Naive thymus-derived CD4-positive, alpha-beta T cell (primary cell): ENCODE results near the gene SOS1. TPM values are rescaled to one million over a fixed set of nuclear protein-coding genes. Genes with fewer than 3 reads are reported as not detected.

Experiments
- ATAC-seq: fragments of 150-1000 bp; cut with Tn5 transposase; 2 replicates; pipeline ENCODE4 v1.10.0; 2021; ENCODE audit warnings: mild to moderate bottlenecking, moderate library complexity
- CTCF ChIA-PET: fragments of 350-600 bp; sonication (Branson Sonifier 250); formaldehyde crosslinking; loops from one replicate; lab custom pipeline; 2021; ENCODE audit warnings: antibody characterized with exemption; lab: Charles Lee
- POLR2A ChIA-PET: fragments of 350-600 bp; sonication (Branson Sonifier 250); formaldehyde crosslinking; loops from one replicate; lab custom pipeline; 2021; ENCODE audit warnings: antibody characterized with exemption, inconsistent platforms; lab: Charles Lee
- DNase-seq, 9 donors: peaks; one replicate each; pipeline versions ENCODE4 v3.0.0 to v3.0.0-alpha.2; 2020 to 2022; ENCODE audit warnings: mixed read lengths in 1 of 9
- H3K27ac ChIP-seq: one replicate; pipeline ENCODE4 v1.7.0; 2013; ENCODE audit warnings: mild to moderate bottlenecking, low read depth, low read length, moderate library complexity
- H3K27me3 ChIP-seq, 2 donors: one replicate each; pipeline ENCODE4 v1.7.0; 2013; ENCODE audit warnings: low read length in 2 of 2, mild to moderate bottlenecking in 2 of 2, moderate library complexity in 2 of 2; ENCODE audit not compliant: control insufficient read depth in 2 of 2, insufficient read depth in 2 of 2
- H3K36me3 ChIP-seq, 3 experiments: 1 replicate in 2 of 3; 2 replicates in 1 of 3; pipeline ENCODE4 v1.7.0; 2013; ENCODE audit warnings: low read length in 3 of 3, mild to moderate bottlenecking in 3 of 3, moderate library complexity in 1 of 3; ENCODE audit not compliant: insufficient read depth in 3 of 3, control insufficient read depth in 2 of 3
- H3K4me1 ChIP-seq, 2 donors: one replicate each; pipeline ENCODE4 v1.7.0; 2013; ENCODE audit warnings: low read length in 2 of 2, mild to moderate bottlenecking in 2 of 2, moderate library complexity in 1 of 2; ENCODE audit not compliant: control insufficient read depth in 2 of 2, insufficient read depth in 2 of 2
- H3K4me3 ChIP-seq: 2 replicates; pipeline ENCODE4 v1.7.0; 2013; ENCODE audit warnings: mild to moderate bottlenecking, low read length
- H3K9me3 ChIP-seq, 3 experiments: 1 replicate in 2 of 3; 2 replicates in 1 of 3; pipeline ENCODE4 v1.7.0; 2013; ENCODE audit warnings: low read length in 3 of 3; ENCODE audit not compliant: control insufficient read depth in 2 of 3
- H3K27ac Mint-ChIP-seq, 9 donors: one replicate each; pipeline ENCODE4 v1.8.0; 2020 to 2022; ENCODE audit warnings: mixed read lengths in 9 of 9, mild to moderate bottlenecking in 8 of 9, moderate library complexity in 5 of 9, inconsistent platforms in 2 of 9
- H3K27me3 Mint-ChIP-seq, 5 donors: one replicate each; pipeline ENCODE4 v1.8.0; 2021 to 2022; ENCODE audit warnings: mixed read lengths in 5 of 5, mild to moderate bottlenecking in 1 of 5
- H3K36me3 Mint-ChIP-seq, 5 donors: one replicate each; pipeline ENCODE4 v1.8.0; 2020 to 2022; ENCODE audit warnings: mixed read lengths in 5 of 5, mild to moderate bottlenecking in 3 of 5, inconsistent platforms in 1 of 5
- H3K4me1 Mint-ChIP-seq, 7 donors: one replicate each; pipeline ENCODE4 v1.8.0; 2020 to 2022; ENCODE audit warnings: mixed read lengths in 7 of 7, mild to moderate bottlenecking in 3 of 7, inconsistent platforms in 1 of 7
- H3K4me3 Mint-ChIP-seq, 10 donors: one replicate each; pipeline ENCODE4 v1.8.0; 2020 to 2022; ENCODE audit warnings: mild to moderate bottlenecking in 10 of 10, mixed read lengths in 10 of 10, moderate library complexity in 6 of 10, inconsistent platforms in 2 of 10
- H3K9me3 Mint-ChIP-seq, 11 donors: one replicate each; pipeline ENCODE4 v1.8.0; 2020 to 2022; ENCODE audit warnings: mixed read lengths in 11 of 11, mild to moderate bottlenecking in 4 of 11, inconsistent platforms in 1 of 11, moderate library complexity in 1 of 11
- intact Hi-C, 2 donors: fragments of 100-400 bp; cut with micrococcal nuclease; formaldehyde crosslinking; loops; one replicate each; pipeline ENCODE4 v1.15.1; 2023
- polyA plus RNA-seq, 2 donors: library from polyadenylated mRNA; unstranded; fragments of 300-500 nt; fragmentation: Illumina TruSeq; gene quantifications; one replicate each; pipeline ENCODE4 v1.2.3, GENCODE V29; 2021
- total RNA-seq, 6 experiments: library from RNA in 5 of 6; stranded (reverse) in 5 of 6; gene quantifications; 1 replicate in 5 of 6; 2 replicates in 1 of 6; pipeline ENCODE4 v1.2.3 and lab custom pipeline; 2021 to 2026

SOS1 gene
- total and polyA plus RNA-seq, 7 experiments from 2014 or later: 6.3 to 323 (median 34.8) TPM

- no peak overlapping the region for H3K27ac ChIP-seq
- Mint-ChIP-seq H3K27me3 (peaks cover 0 to 11% (median 0%) of the 10 kb centered on the region in 5 donors), H3K27ac (no peak overlapping the region), H3K4me3 (no peak overlapping the region), H3K36me3 (no peaks in the 10 kb centered on the region), H3K9me3 (no peaks in the 10 kb centered on the region), H3K4me1 (peaks cover 0 to 3% (median 0%) of the 10 kb centered on the region in 7 donors)
- H3K4me3 ChIP-seq: no peak overlapping the region
- no peaks in the 10 kb centered on the region for H3K4me1 ChIP-seq
- POLR2A ChIA-PET: no interaction called here
- H3K9me3 ChIP-seq: no peaks in the 10 kb centered on the region
- no peak for ATAC-seq
- H3K36me3 ChIP-seq: no peaks in the 10 kb centered on the region
- intact Hi-C loops: loop anchor here in 1 of 2 donors (5.0 kb wide), 1 partner anchor 174 kb away; the partner anchor contains the start of gene SOS1
- no peak for DNase-seq
- H3K27me3 ChIP-seq: no peaks in the 10 kb centered on the region
- CTCF ChIA-PET: interaction anchor here (0.7 to 5.7 kb wide), 3 partner anchors 11 to 280 kb away, joined by 3 to 78 read pairs (median 4); no protein-coding TSS in a partner anchor
Observed at GRCh38 chr2:38948387-38948882, 172.4 kb downstream of the SOS1 start.

DNA sequence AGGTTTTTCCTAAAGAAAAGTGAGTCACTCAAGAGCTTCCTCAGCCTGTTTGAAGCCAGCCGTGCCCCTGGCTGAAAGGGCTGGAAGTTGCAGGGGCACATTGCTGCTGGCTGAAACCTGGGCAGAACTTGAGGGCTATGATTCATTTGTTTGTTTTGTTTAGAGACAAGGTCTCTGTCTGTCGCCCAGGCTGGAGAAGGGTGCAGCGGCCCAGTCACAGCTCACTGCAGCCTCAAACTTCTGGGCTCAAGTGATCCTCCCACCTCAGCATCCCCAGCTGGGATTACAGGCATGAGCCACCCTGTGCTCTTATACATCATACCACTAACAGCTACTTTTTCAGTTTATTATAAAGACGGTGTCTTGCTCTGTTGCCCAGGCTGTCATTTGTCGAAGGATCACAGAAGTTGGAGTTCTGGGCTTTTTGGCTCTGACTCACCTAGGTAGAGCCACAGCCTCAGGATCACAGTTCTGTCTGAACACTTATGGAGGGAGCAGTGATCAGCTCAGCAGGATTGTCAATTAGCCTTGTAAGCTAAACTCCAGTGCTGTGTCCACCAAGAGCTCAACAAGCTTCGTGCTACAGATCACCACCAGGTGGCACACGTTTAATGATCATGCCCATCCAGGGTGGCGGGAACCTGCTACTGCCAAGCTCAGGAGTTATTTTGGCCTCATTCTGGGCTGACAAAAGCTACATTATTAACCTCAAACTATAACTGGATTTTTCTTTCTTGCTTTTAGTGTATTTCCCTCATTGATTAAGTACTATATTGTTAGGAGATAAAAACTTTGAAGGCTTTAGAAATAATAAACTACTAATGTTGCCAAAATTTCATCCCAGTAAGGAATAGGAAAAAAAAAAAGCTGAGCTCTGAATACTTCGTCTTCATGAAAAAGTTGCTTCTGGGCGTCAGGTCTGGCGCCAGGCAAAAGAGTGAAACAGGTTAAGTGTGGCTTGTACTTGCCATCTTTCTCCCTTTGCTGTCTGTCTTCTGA, 173.3 kb downstream of the SOS1 start:
- ATAC-seq (peak; percentile 67), DNase-seq (peak; percentile 8 to 57 (median 35))
- H3K36me3 Mint-ChIP-seq: no peaks in the 10 kb centered on the region
- no peaks in the 10 kb centered on the region for H3K9me3 Mint-ChIP-seq
- ChIA-PET POLR2A (no interaction called here), CTCF (interaction anchor here (0.6 to 5.7 kb wide), 10 partner anchors 8 to 296 kb away, joined by 3 to 78 read pairs (median 4); partner anchors contain the start of gene CDKL4)
- H3K4me3 Mint-ChIP-seq: no peak overlapping the region
- intact Hi-C loops: loop anchor here (1.0 to 5.0 kb wide), 4 partner anchors 112 to 366 kb away; partner anchors contain the start of gene SOS1 (in 1 of the 2)
- Histone ChIP-seq H3K27ac (no peak overlapping the region), H3K4me1 (no peaks in the 10 kb centered on the region), H3K4me3 (no peak overlapping the region), H3K27me3 (no peaks in the 10 kb centered on the region), H3K36me3 (no peaks in the 10 kb centered on the region), H3K9me3 (no peaks in the 10 kb centered on the region)
- H3K27ac Mint-ChIP-seq: peak overlapping the region in 1 of 9 donors; percentile 13
- H3K4me1 Mint-ChIP-seq: peaks cover 0 to 3% (median 0%) of the 10 kb centered on the region in 7 donors
- H3K27me3 Mint-ChIP-seq: peaks cover 0 to 6% (median 0%) of the 10 kb centered on the region in 5 donors

DNA sequence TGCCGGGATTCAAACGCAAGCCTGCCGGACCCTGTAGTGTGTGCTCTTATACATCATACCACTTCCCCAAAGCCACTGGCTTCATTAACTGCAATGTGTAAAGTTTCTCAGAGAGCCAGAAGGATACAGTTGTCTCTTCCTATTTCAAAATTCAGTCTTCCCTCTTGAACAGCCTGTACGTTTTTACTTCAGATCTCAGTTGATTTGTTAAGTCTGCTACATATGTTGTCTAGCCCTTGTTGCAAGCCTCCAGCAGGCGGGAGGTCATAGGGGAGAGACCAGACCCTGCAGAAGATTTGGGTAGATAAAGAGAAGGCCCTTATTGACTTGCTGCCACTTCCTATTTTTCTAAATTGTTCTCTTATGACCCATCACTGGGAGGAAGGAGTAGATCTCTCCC, 174.9 kb downstream of the SOS1 start:
- Histone ChIP-seq H3K27ac (no peak overlapping the region), H3K36me3 (no peaks in the 10 kb centered on the region), H3K9me3 (no peaks in the 10 kb centered on the region), H3K4me1 (no peaks in the 10 kb centered on the region), H3K27me3 (no peaks in the 10 kb centered on the region), H3K4me3 (no peak overlapping the region)
- no peak overlapping the region for H3K27ac Mint-ChIP-seq
- H3K36me3 Mint-ChIP-seq: no peaks in the 10 kb centered on the region
- CTCF ChIA-PET: interaction anchor here (1.4 to 5.7 kb wide), 2 partner anchors 10 to 283 kb away, joined by 6 to 78 read pairs; no protein-coding TSS in a partner anchor
- intact Hi-C loops: loop anchor here in 1 of 2 donors (5.0 kb wide), 1 partner anchor 176 kb away; the partner anchor contains the start of gene SOS1
- no peak for DNase-seq
- H3K9me3 Mint-ChIP-seq: no peaks in the 10 kb centered on the region
- no peak overlapping the region for H3K4me3 Mint-ChIP-seq
- peaks cover 0 to 3% (median 0%) of the 10 kb centered on the region in 7 donors for H3K4me1 Mint-ChIP-seq
- H3K27me3 Mint-ChIP-seq: peaks cover 0 to 3% (median 0%) of the 10 kb centered on the region in 5 donors
- no peak for ATAC-seq
- POLR2A ChIA-PET: no interaction called here

DNA sequence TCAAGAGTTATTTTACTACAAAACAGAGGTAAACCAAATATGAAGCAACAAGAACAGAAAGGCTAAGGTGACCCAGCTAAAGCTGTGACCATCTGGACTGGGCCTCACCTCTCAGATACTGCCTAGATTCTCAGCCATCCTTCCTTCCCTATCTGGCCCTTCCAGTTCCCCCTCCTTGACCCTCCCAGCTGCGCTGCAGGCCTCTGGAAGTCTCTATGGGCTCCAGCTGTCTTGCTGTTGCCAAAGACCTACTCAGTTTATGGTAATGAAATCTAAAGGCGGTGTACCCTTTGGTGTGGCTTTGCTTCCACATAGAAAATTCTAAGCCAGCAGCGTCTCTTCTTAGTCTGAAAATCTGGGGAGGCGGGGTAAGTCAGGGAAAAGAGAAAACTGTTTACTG, 175.5 kb downstream of the SOS1 start:
- Histone ChIP-seq H3K4me1 (no peaks in the 10 kb centered on the region), H3K9me3 (no peaks in the 10 kb centered on the region), H3K27ac (no peak overlapping the region), H3K27me3 (no peaks in the 10 kb centered on the region), H3K36me3 (no peaks in the 10 kb centered on the region), H3K4me3 (no peak overlapping the region)
- Mint-ChIP-seq H3K27me3 (peaks cover 0 to 7% (median 0%) of the 10 kb centered on the region in 5 donors), H3K4me3 (no peak overlapping the region), H3K36me3 (no peaks in the 10 kb centered on the region), H3K4me1 (peaks cover 0 to 3% (median 0%) of the 10 kb centered on the region in 7 donors), H3K9me3 (peaks cover 0 to under 1% (median 0%) of the 10 kb centered on the region in 11 donors), H3K27ac (no peak overlapping the region)
- ChIA-PET CTCF (interaction anchor here (5.7 kb wide), 1 partner anchor 283 kb away, joined by 78 read pairs; no protein-coding TSS in a partner anchor), POLR2A (no interaction called here)
- DNase-seq (no peak), ATAC-seq (no peak)
- intact Hi-C loops: loop anchor here in 1 of 2 donors (5.0 kb wide), 1 partner anchor 177 kb away; the partner anchor contains the start of gene SOS1

GRCh38 chr2:38943784-38944183, 177.1 kb downstream of the SOS1 start:
- no peak overlapping the region for H3K27ac ChIP-seq
- H3K27me3 ChIP-seq: no peaks in the 10 kb centered on the region
- no peaks in the 10 kb centered on the region for H3K4me1 ChIP-seq
- H3K27me3 Mint-ChIP-seq: peaks cover 0 to 9% (median 0%) of the 10 kb centered on the region in 5 donors
- no peaks in the 10 kb centered on the region for H3K36me3 ChIP-seq
- ChIA-PET POLR2A (no interaction called here), CTCF (interaction anchor here (1.6 kb wide), 1 partner anchor 286 kb away, joined by 7 read pairs; no protein-coding TSS in a partner anchor)
- H3K9me3 Mint-ChIP-seq: peaks cover 0 to 2% (median 0%) of the 10 kb centered on the region in 11 donors
- H3K4me3 ChIP-seq: no peak overlapping the region
- no peak overlapping the region for H3K4me3 Mint-ChIP-seq
- no peak for DNase-seq
- intact Hi-C loops: no loop called here
- ATAC-seq: no peak
- H3K27ac Mint-ChIP-seq: no peak overlapping the region
- H3K36me3 Mint-ChIP-seq: no peaks in the 10 kb centered on the region
- H3K4me1 Mint-ChIP-seq: peaks cover 0 to 2% (median 0%) of the 10 kb centered on the region in 7 donors
- no peaks in the 10 kb centered on the region for H3K9me3 ChIP-seq

DNA sequence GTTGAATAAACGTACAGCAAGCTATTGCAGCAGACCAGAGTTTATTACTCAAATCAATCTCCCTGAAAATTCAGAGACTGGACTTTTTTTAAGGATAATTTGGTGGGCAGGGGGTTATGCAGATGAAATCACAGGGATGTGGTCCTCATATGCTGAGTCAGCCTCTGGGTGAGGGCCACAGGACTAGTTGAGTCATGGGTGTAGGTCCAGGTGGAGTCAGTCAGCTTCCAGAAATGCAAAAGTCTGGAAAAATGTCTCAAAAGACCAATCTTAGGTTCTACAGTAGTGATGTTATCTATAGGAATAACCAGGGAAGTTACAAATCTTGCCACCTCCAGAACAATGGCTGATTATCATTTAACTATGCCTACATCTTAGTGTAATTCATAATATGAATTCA, 180.1 kb downstream of the SOS1 start:
- no peaks in the 10 kb centered on the region for H3K36me3 Mint-ChIP-seq
- no peak for ATAC-seq

More for the DNA sequence above, 180.1 kb downstream of the SOS1 start:
- Histone ChIP-seq H3K4me3 (no peak overlapping the region), H3K36me3 (no peaks in the 10 kb centered on the region), H3K4me1 (no peaks in the 10 kb centered on the region), H3K27ac (no peak overlapping the region), H3K27me3 (no peaks in the 10 kb centered on the region), H3K9me3 (no peaks in the 10 kb centered on the region)
- ChIA-PET CTCF (no interaction called here), POLR2A (no interaction called here)
- Mint-ChIP-seq H3K27me3 (peaks cover 0 to 5% (median 0%) of the 10 kb centered on the region in 5 donors), H3K27ac (peak overlapping the region in 1 of 9 donors; percentile 65), H3K4me1 (peaks cover 0 to 2% (median 0%) of the 10 kb centered on the region in 7 donors), H3K4me3 (no peak overlapping the region), H3K9me3 (peaks cover 0 to 2% (median 0%) of the 10 kb centered on the region in 11 donors)
- intact Hi-C loops: no loop called here
- DNase-seq: no peak
